GM12874 (cell line): ENCODE results near the gene CIDEC.

Experiments used
- CTCF ChIP-seq: IDR thresholded peaks from 2 replicates; pipeline ENCODE4 v1.5.1; 2011; ENCODE audit warnings: low read depth, mild to moderate bottlenecking, control low read depth, low read length, moderate library complexity; ENCODE audit not compliant: insufficient read depth

Gene CIDEC

GRCh38 chr3:9876991-9877390 lies 3.1 kb downstream of the CIDEC start:
- no peak for TF ChIP-seq CTCF

GRCh38 chr3:9875448-9875847 lies 4.6 kb downstream of the CIDEC start:
- TF ChIP-seq CTCF, result no peak

DNA sequence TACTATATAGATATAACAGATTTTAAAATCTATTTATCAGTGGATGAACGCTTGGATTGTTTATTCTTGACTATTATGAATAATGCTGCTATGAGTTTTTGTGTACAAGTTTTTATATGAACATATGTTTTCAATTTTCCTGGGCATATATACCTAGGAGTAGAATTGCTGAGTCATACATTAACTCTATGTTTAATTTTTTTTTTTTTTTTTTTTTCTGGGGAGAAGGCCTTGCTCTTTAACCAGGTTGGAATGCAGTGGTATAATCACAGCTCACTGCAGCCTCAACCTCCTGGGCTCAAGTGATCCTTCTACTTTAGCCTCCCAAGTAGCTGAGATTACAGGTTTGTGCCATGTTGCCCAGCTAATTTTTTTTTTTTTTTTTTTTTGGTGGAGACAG lies 9.1 kb downstream of the CIDEC start:
- no peak for TF ChIP-seq CTCF

- no peak for TF ChIP-seq CTCF
Measured at GRCh38 chr3:9869955-9870354, 10.1 kb downstream of the CIDEC start.

- TF ChIP-seq CTCF, result no peak
Measured at GRCh38 chr3:9867106-9867505, 12.9 kb downstream of the CIDEC start.

GRCh38 chr3:9866639-9867038 lies 13.4 kb downstream of the CIDEC start:
- TF ChIP-seq CTCF, result no peak

DNA sequence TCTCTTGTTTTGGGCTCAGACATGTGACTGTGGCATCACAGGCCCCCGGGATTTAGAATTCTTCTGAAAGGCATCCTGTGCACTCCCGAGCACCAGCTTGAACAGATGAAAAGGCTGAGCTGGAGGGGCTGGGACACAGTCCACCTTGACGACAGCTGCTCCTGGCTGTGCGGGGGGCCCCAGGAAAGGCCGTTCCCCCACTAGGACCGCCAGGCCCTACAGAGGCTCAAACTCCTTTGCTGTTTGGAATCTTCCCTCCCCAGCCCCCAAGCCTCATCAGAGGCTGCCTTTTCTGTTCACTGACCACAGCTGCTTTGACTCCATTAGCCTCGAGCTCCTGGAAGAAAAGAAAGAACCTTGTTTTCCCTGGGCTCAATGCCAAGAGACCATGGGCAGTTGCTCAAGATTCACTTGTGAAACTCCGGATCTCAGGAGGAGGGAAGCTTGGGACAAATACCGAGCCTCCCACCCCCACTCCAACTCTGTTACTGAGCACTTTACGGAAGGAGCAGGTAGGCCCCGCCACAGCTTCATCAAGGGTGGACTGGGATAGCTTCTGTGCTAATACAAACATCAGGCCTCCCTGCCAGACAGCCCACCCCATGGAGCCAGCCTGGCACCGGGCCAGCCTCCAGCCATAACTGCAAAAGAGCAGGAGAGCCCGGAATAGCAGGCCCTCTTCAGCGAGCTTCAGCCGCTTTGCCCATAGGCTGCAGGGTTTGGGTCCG lies 15.7 kb downstream of the CIDEC start:
- no peak for TF ChIP-seq CTCF
